ENCODE data around the gene RASAL2. TPM values are rescaled to one million over a fixed set of nuclear protein-coding genes. Genes with fewer than 3 reads are reported as not detected.

The RASAL2 gene
- total RNA-seq, 1 experiment from 2014 or later, result 22.2 TPM

- no peak overlapping the region for H3K27ac ChIP-seq (ENCODE audit: insufficient read length, low read depth, low read length)
- no peak overlapping the region for H3K9ac ChIP-seq (ENCODE audit: extremely low read depth, insufficient read length, low read length)
- no peak overlapping the region for H3K4me2 ChIP-seq (ENCODE audit: insufficient read depth, insufficient read length, low read length)
- H3K79me1 ChIP-seq (ENCODE audit: insufficient read depth, low read depth, low read length, poor library complexity, severe bottlenecking), result peaks cover 6% of the 10 kb centered on the region
- Mint-ChIP-seq H3K9me3 (peaks cover 7 to 10% of the 10 kb centered on the region in 2 experiments; a peak in 4 of 5 replicates), H3K4me1 (peaks cover 0 to 7% of the 10 kb centered on the region in 2 experiments; a peak in 2 of 4 replicates), H3K4me3 (no peak overlapping the region), H3K36me3 (ENCODE audit: insufficient read depth in 1 of 3, low read depth in 3 of 3) (peaks cover 4 to 17% (median 5%) of the 10 kb centered on the region in 3 experiments; a peak in 5 of 7 replicates), H3K27ac (no peak overlapping the region), H3K27me3 (ENCODE audit: low read depth) (no peaks in the 10 kb centered on the region)
- H3K23ac ChIP-seq (ENCODE audit: insufficient read length, low read depth, low read length), result no peak overlapping the region
- no CpG with 5 or more reads among the region's 1 CpG for WGBS (ENCODE audit: extremely low coverage, insufficient read length, low lambda C conversion rate)
- H3K56ac ChIP-seq (ENCODE audit: insufficient read length, low read depth, low read length), result no peak overlapping the region
- H4K20me1 ChIP-seq (ENCODE audit: control insufficient read depth, insufficient read depth, insufficient read length), result no peaks in the 10 kb centered on the region
- H2AK5ac ChIP-seq (ENCODE audit: insufficient read length, low read length), result no peak overlapping the region
- no peak overlapping the region for H3K18ac ChIP-seq (ENCODE audit: insufficient read length, low read depth, low read length)
- H2BK5ac ChIP-seq (ENCODE audit: insufficient read length, low read length), result no peak overlapping the region
- no peaks in the 10 kb centered on the region for H3K9me3 ChIP-seq (ENCODE audit: control insufficient read depth, low read depth, low read length)
- no peak overlapping the region for H2BK15ac ChIP-seq (ENCODE audit: low read depth, low read length)
- TF ChIP-seq CTCF (conservative IDR thresholded peaks at IDR 0.05), result no peak
- no peaks in the 10 kb centered on the region for H3K27me3 ChIP-seq (ENCODE audit: insufficient read depth, low read length)
- H4K5ac ChIP-seq (ENCODE audit: insufficient read length, low read depth, low read length), result no peak overlapping the region
- H2AFZ ChIP-seq (ENCODE audit: low read length), result no peak overlapping the region
- no peaks in the 10 kb centered on the region for H3K23me2 ChIP-seq (ENCODE audit: insufficient read length, low read depth, low read length, poor library complexity, severe bottlenecking)
- DNase-seq, result no peak
- no peak overlapping the region for H4K91ac ChIP-seq (ENCODE audit: insufficient read length, low read depth, low read length)
- no peak overlapping the region for H2BK12ac ChIP-seq (ENCODE audit: insufficient read length, low read depth, low read length)
- H3K4ac ChIP-seq (ENCODE audit: low read depth, low read length), result no peak overlapping the region
- peaks cover 2% of the 10 kb centered on the region; the same call in 1 of the 2 replicates for H3K79me2 ChIP-seq (ENCODE audit: insufficient read depth, low read length)
- H3T11ph ChIP-seq (ENCODE audit: low read length), result no peak overlapping the region
- no peak overlapping the region for H2BK20ac ChIP-seq (ENCODE audit: low read depth, low read length, poor library complexity, severe bottlenecking)
- no peak overlapping the region for H3K14ac ChIP-seq (ENCODE audit: insufficient read depth, low read length)
- H4K8ac ChIP-seq (replicated peaks; ENCODE audit: insufficient read length, low read depth, low read length), result no peak overlapping the region
- H3K4me1 ChIP-seq (ENCODE audit: insufficient read depth, low read length), result no peaks in the 10 kb centered on the region; the same call in 1 of the 2 replicates
- no peak overlapping the region for H2BK120ac ChIP-seq (ENCODE audit: low read depth, low read length, poor library complexity, severe bottlenecking)
These were observed 264.6 kb downstream of the RASAL2 start for GRCh38 chr1:178358456-178358855.
